HCT116 (cell line): ENCODE results near the gene MARCHF2. TPM values are rescaled to one million over a fixed set of nuclear protein-coding genes. Genes with fewer than 3 reads are reported as not detected.

Source experiments
- ATAC-seq: fragments of 200-7000 bp; cut with Tn5 transposase; 2 replicates; pipeline ENCODE4 v1.9.1; 2020; ENCODE audit warnings: mild to moderate bottlenecking, moderate library complexity
- BruUV-seq: library from RNA; stranded (reverse); fragments of 400-500 nt; replicated peaks from 2 replicates; lab custom pipeline; 2021; lab: Mats Ljungman, UMichigan
- CTCF ChIA-PET: fragments of 300-600 bp; sonication (Branson Sonifier 250); formaldehyde crosslinking; loops from one replicate; lab custom pipeline; 2021; ENCODE audit warnings: antibody characterized with exemption; lab: Charles Lee
- POLR2A ChIA-PET: fragments of 300-600, 350-600 bp; sonication (Branson Sonifier 250); formaldehyde crosslinking; loops from one replicate; lab custom pipeline; 2021; ENCODE audit warnings: antibody characterized with exemption; lab: Charles Lee
- RAD21 ChIA-PET, 2 experiments: fragments of 300-600 bp; sonication (Branson Sonifier 250); formaldehyde crosslinking; loops; one replicate each; lab custom pipeline; 2023; ENCODE audit warnings: low total read pairs in 2 of 2; ENCODE audit not compliant: uncharacterized antibody in 2 of 2, unreplicated experiment in 2 of 2, low non-redundant PET in 1 of 2; lab: Charles Lee
- DNase-seq: peaks from one replicate; pipeline ENCODE4 v3.0.0-alpha.2; 2010; ENCODE audit warnings: low read depth, low spot score
- H2AFZ ChIP-seq: fragments of 200-600 bp; shearing (Covaris generic), sonication (generic); 2 replicates; pipeline ENCODE4 v1.6.1; 2017; ENCODE audit warnings: low read depth, mixed run types, mixed read lengths, antibody characterized with exemption, low read length; ENCODE audit not compliant: poor library complexity, severe bottlenecking
- H3K27ac ChIP-seq: 2 replicates; pipeline ENCODE4 v1.5.1; 2012; ENCODE audit warnings: low read depth, low read length
- H3K27me3 ChIP-seq: fragments of 200-600 bp; sonication (generic); 2 replicates; pipeline ENCODE4 v1.6.1; 2016; ENCODE audit warnings: mixed run types, low read length, mixed read lengths; ENCODE audit not compliant: insufficient read depth
- H3K36me3 ChIP-seq, 2 experiments: fragments of 200-500 bp in 1 of 2; fragments of 200-600 bp in 1 of 2; sonication (Bioruptor generic) in 1 of 2; sonication (generic) in 1 of 2; 2 replicates each; pipeline versions ENCODE4 v1.5.1 to v1.6.1; 2014 to 2016; ENCODE audit warnings: low read length in 2 of 2, inconsistent platforms in 1 of 2, mixed read lengths in 1 of 2, mixed run types in 1 of 2; ENCODE audit not compliant: insufficient read depth in 2 of 2, control insufficient read depth in 1 of 2
- H3K4me1 ChIP-seq, 2 experiments: fragments of 200-600 bp in 1 of 2; sonication (generic) in 1 of 2; 2 replicates each; pipeline versions ENCODE4 v1.5.1 to v1.6.1; 2012 to 2017; ENCODE audit warnings: low read length in 2 of 2, inconsistent platforms in 1 of 2, mild to moderate bottlenecking in 1 of 2, mixed read lengths in 1 of 2, mixed run types in 1 of 2, moderate library complexity in 1 of 2; ENCODE audit not compliant: insufficient read depth in 2 of 2, control insufficient read depth in 1 of 2
- H3K4me2 ChIP-seq: fragments of 200-600 bp; sonication (generic); 2 replicates; pipeline ENCODE4 v1.6.1; 2017; ENCODE audit warnings: mixed run types, low read length, mixed read lengths
- H3K4me3 ChIP-seq, 2 experiments: fragments of 200-600 bp in 1 of 2; sonication (generic) in 1 of 2; replicated peaks in 1 of 2; 2 replicates each; pipeline ENCODE4 v1.5.1; 2011 to 2016; ENCODE audit warnings: low read length in 2 of 2, control low read depth in 1 of 2, low read depth in 1 of 2, mild to moderate bottlenecking in 1 of 2, mixed read lengths in 1 of 2, mixed run types in 1 of 2
- H3K79me2 ChIP-seq: fragments of 200-600 bp; sonication (generic); 2 replicates; pipeline ENCODE4 v1.6.1; 2017; ENCODE audit warnings: mild to moderate bottlenecking, mixed run types, low read length, moderate library complexity, mixed read lengths; ENCODE audit not compliant: insufficient read depth
- H3K9ac ChIP-seq: fragments of 200-600 bp; sonication (generic); 2 replicates; pipeline ENCODE4 v1.6.1; 2016; ENCODE audit warnings: low read length, mixed read lengths
- H3K9me2 ChIP-seq: fragments of 200-600 bp; sonication (generic), shearing (Covaris generic); 2 replicates; pipeline ENCODE4 v1.6.1; 2017; ENCODE audit warnings: mixed run types, mild to moderate bottlenecking, moderate library complexity; ENCODE audit not compliant: insufficient read depth
- H3K9me3 ChIP-seq, 2 experiments: fragments of 200-500 bp in 1 of 2; fragments of 200-600 bp in 1 of 2; sonication (Bioruptor generic) in 1 of 2; sonication (generic) in 1 of 2; 2 replicates each; pipeline ENCODE4 v1.6.1; 2014 to 2017; ENCODE audit warnings: low read length in 2 of 2, mixed read lengths in 2 of 2, inconsistent platforms in 1 of 2, low read depth in 1 of 2, mild to moderate bottlenecking in 1 of 2, mixed run types in 1 of 2, moderate library complexity in 1 of 2; ENCODE audit not compliant: control insufficient read depth in 1 of 2, insufficient read depth in 1 of 2
- H4K20me1 ChIP-seq: fragments of 200-600 bp; sonication (generic), shearing (Covaris generic); 2 replicates; pipeline ENCODE4 v1.6.1; 2017; ENCODE audit warnings: mixed run types, mild to moderate bottlenecking, moderate library complexity; ENCODE audit not compliant: insufficient read depth
- CBX3 ChIP-seq: IDR thresholded peaks from 2 replicates; pipeline ENCODE4 v1.6.1; 2012; ENCODE audit warnings: low read depth
- CEBPB ChIP-seq: IDR thresholded peaks from 2 replicates; pipeline ENCODE4 v1.6.1; 2012; ENCODE audit warnings: low read depth
- EGR1 ChIP-seq: IDR thresholded peaks from 2 replicates; pipeline ENCODE4 v1.6.1; 2012; ENCODE audit warnings: low read depth
- EZH2 ChIP-seq: fragments of 200-600 bp; sonication (generic); IDR thresholded peaks from 2 replicates; pipeline ENCODE4 v1.6.1; 2017; ENCODE audit warnings: antibody characterized with exemption, mixed run types
- FOSL1 ChIP-seq: IDR thresholded peaks from 2 replicates; pipeline ENCODE4 v1.6.1; 2012; ENCODE audit warnings: low read depth
- JUND ChIP-seq: IDR thresholded peaks from 2 replicates; pipeline ENCODE4 v1.6.1; 2012
- POLR2A ChIP-seq: IDR thresholded peaks from 2 replicates; pipeline ENCODE4 v1.7.0; 2011; ENCODE audit warnings: borderline replicate concordance; ENCODE audit not compliant: insufficient read depth, insufficient read length; ENCODE audit errors: extremely low read depth
- POLR2AphosphoS5 ChIP-seq: IDR thresholded peaks from 2 replicates; pipeline ENCODE4 v1.6.1; 2011; ENCODE audit warnings: mild to moderate bottlenecking, low read depth, low read length, moderate library complexity
- RAD21 ChIP-seq: IDR thresholded peaks from 2 replicates; pipeline ENCODE4 v1.6.1; 2012; ENCODE audit warnings: low read depth, mild to moderate bottlenecking
- SIN3A ChIP-seq: IDR thresholded peaks from 2 replicates; pipeline ENCODE4 v1.6.1; 2012; ENCODE audit warnings: low read depth
- SP1 ChIP-seq: IDR thresholded peaks from 2 replicates; pipeline ENCODE4 v1.6.1; 2012; ENCODE audit warnings: low read depth
- SRF ChIP-seq: IDR thresholded peaks from 2 replicates; pipeline ENCODE4 v1.6.1; 2012; ENCODE audit warnings: low read depth
- YY1 ChIP-seq: IDR thresholded peaks from 2 replicates; pipeline ENCODE4 v1.6.1; 2011; ENCODE audit warnings: low read length, low read depth, moderate library complexity, mild to moderate bottlenecking; ENCODE audit not compliant: insufficient replicate concordance; ENCODE audit errors: extremely low read depth
- ZFX ChIP-seq: fragments of 450-650 bp; IDR thresholded peaks from 2 replicates; pipeline ENCODE4 v1.6.1; 2017
- intact Hi-C: fragments of 100-400 bp; cut with micrococcal nuclease; formaldehyde crosslinking; loops from 2 replicates; pipeline ENCODE4 v1.10.0; 2022
- total RNA-seq: library from RNA; stranded (reverse); gene quantifications from one replicate; pipeline ENCODE4 v1.2.1, GENCODE V29; 2021; ENCODE audit not compliant: unreplicated experiment
- TF ChIP-seq, protein P1 (sequence below): IDR thresholded peaks from 2 replicates; pipeline ENCODE4 v1.6.1; 2012; ENCODE audit warnings: low read depth
- TF ChIP-seq, protein P2 (sequence below): IDR thresholded peaks from 2 replicates; pipeline ENCODE4 v1.6.1; 2012
- TF ChIP-seq, protein P3 (sequence below): IDR thresholded peaks from 2 replicates; pipeline ENCODE4 v1.6.1; 2012
- TF ChIP-seq, protein P4 (sequence below), 3 experiments: fragments of 200-600 bp in 1 of 3; sonication (generic) in 1 of 3; IDR thresholded peaks in 2 of 3; conservative IDR thresholded peaks in 1 of 3; 2 replicates each; pipeline ENCODE4 v1.5.1; 2012 to 2017; ENCODE audit warnings: low read depth in 2 of 3, low read length in 2 of 3, antibody characterized with exemption in 1 of 3, borderline replicate concordance in 1 of 3, control low read depth in 1 of 3, mild to moderate bottlenecking in 1 of 3, mixed read lengths in 1 of 3, mixed run types in 1 of 3, moderate library complexity in 1 of 3; ENCODE audit not compliant: insufficient read depth in 1 of 3

The MARCHF2 gene
- total RNA-seq, 1 experiment from 2014 or later: 22.5 TPM

DNA sequence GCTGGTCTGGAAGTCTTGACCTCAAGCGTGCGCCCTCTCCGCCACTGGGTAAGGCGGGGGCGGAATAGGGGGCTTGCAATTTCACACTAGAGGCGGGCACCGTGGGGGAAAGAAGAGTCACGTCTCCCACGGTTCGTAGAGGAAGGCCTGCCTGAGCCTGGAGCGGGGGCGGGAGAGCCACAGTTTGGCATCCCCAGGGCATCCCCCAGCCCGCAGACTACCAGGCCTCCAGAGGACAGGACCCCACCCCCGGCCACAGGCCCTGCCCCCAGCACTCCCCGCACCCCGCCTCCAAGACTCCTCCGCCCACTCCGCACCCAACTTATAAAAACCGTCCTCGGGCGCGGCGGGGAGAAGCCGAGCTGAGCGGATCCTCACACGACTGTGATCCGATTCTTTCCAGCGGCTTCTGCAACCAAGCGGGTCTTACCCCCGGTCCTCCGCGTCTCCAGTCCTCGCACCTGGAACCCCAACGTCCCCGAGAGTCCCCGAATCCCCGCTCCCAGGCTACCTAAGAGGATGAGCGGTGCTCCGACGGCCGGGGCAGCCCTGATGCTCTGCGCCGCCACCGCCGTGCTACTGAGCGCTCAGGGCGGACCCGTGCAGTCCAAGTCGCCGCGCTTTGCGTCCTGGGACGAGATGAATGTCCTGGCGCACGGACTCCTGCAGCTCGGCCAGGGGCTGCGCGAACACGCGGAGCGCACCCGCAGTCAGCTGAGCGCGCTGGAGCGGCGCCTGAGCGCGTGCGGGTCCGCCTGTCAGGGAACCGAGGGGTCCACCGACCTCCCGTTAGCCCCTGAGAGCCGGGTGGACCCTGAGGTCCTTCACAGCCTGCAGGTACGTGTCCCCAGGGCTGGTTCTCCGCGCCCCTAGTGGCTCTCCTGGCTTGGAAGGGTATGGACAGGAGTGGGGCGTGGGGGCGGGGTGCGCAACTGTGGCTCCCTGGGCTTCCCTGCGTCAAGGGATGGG is 49.0 kb upstream of the MARCHF2 start, which contains the start of gene ANGPTL4 (continued):
- TF ChIP-seq, protein P1, sequence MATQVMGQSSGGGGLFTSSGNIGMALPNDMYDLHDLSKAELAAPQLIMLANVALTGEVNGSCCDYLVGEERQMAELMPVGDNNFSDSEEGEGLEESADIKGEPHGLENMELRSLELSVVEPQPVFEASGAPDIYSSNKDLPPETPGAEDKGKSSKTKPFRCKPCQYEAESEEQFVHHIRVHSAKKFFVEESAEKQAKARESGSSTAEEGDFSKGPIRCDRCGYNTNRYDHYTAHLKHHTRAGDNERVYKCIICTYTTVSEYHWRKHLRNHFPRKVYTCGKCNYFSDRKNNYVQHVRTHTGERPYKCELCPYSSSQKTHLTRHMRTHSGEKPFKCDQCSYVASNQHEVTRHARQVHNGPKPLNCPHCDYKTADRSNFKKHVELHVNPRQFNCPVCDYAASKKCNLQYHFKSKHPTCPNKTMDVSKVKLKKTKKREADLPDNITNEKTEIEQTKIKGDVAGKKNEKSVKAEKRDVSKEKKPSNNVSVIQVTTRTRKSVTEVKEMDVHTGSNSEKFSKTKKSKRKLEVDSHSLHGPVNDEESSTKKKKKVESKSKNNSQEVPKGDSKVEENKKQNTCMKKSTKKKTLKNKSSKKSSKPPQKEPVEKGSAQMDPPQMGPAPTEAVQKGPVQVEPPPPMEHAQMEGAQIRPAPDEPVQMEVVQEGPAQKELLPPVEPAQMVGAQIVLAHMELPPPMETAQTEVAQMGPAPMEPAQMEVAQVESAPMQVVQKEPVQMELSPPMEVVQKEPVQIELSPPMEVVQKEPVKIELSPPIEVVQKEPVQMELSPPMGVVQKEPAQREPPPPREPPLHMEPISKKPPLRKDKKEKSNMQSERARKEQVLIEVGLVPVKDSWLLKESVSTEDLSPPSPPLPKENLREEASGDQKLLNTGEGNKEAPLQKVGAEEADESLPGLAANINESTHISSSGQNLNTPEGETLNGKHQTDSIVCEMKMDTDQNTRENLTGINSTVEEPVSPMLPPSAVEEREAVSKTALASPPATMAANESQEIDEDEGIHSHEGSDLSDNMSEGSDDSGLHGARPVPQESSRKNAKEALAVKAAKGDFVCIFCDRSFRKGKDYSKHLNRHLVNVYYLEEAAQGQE: no peak
- TF ChIP-seq ZFX: no peak
- no peak for TF ChIP-seq JUND
- TF ChIP-seq EGR1: peak; percentile 91
- peak; percentile 19; the same call in 1 of the 2 replicates for TF ChIP-seq SP1
- no peak for TF ChIP-seq CBX3
- TF ChIP-seq POLR2AphosphoS5: peak; percentile 99
- TF ChIP-seq SRF: no peak
- TF ChIP-seq FOSL1: no peak
- TF ChIP-seq EZH2: no peak

DNA sequence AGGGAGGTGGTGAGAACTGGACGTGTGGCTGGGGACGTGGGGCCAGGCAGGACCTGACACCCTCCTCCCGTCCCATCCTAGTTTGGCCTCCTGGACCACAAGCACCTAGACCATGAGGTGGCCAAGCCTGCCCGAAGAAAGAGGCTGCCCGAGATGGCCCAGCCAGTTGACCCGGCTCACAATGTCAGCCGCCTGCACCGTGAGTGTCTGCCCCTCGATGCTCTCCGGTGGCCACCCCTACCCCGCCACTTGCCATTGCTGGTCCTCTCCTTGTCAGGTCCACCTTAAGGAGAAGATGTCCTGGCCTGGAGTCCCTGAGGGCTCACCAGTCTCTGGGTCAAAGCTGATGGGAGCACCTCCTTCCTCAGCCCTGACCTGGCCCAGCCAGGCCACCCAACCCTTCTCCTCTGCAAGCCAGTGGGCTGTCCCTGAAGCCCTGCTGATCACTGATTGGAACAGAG is 47.0 kb upstream of the MARCHF2 start:
- no TSS peak for BruUV-seq
- H3K9me2 ChIP-seq: no peaks in the 10 kb centered on the region
- no peak overlapping the region; a peak in 1 of 4 replicates for H3K4me3 ChIP-seq
- H3K36me3 ChIP-seq: no peaks in the 10 kb centered on the region; a peak in 1 of 4 replicates
- H3K27ac ChIP-seq: no peak overlapping the region
- H3K9ac ChIP-seq: no peak overlapping the region
- intact Hi-C loops: no loop called here
- peaks cover 39 to 65% of the 10 kb centered on the region in 2 experiments for H3K4me1 ChIP-seq
- peak overlapping the region; percentile 100; the same call in 1 of the 2 replicates for H3K4me2 ChIP-seq
- CTCF ChIA-PET: no interaction called here
- no peak overlapping the region for H2AFZ ChIP-seq
- no peaks in the 10 kb centered on the region for H3K9me3 ChIP-seq
- ATAC-seq (no peak), DNase-seq (no peak)
- POLR2A ChIA-PET: interaction anchor here (0.7 to 2.1 kb wide), 2 partner anchors 11 to 24 kb away, joined by 3 to 8 read pairs; no protein-coding TSS in a partner anchor
- no peaks in the 10 kb centered on the region for H3K27me3 ChIP-seq
- H4K20me1 ChIP-seq: no peaks in the 10 kb centered on the region
- H3K79me2 ChIP-seq: no peaks in the 10 kb centered on the region
- TF ChIP-seq SRF (no peak), EGR1 (no peak), RAD21 (no peak), CBX3 (no peak), EZH2 (no peak), POLR2A (no peak), SP1 (no peak), YY1 (no peak), CEBPB (no peak), JUND (no peak), SIN3A (no peak)
- TF ChIP-seq, protein P2, sequence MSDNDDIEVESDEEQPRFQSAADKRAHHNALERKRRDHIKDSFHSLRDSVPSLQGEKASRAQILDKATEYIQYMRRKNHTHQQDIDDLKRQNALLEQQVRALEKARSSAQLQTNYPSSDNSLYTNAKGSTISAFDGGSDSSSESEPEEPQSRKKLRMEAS: no peak
- TF ChIP-seq, protein P3, sequence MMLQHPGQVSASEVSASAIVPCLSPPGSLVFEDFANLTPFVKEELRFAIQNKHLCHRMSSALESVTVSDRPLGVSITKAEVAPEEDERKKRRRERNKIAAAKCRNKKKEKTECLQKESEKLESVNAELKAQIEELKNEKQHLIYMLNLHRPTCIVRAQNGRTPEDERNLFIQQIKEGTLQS: no peak
- TF ChIP-seq, protein P4, sequence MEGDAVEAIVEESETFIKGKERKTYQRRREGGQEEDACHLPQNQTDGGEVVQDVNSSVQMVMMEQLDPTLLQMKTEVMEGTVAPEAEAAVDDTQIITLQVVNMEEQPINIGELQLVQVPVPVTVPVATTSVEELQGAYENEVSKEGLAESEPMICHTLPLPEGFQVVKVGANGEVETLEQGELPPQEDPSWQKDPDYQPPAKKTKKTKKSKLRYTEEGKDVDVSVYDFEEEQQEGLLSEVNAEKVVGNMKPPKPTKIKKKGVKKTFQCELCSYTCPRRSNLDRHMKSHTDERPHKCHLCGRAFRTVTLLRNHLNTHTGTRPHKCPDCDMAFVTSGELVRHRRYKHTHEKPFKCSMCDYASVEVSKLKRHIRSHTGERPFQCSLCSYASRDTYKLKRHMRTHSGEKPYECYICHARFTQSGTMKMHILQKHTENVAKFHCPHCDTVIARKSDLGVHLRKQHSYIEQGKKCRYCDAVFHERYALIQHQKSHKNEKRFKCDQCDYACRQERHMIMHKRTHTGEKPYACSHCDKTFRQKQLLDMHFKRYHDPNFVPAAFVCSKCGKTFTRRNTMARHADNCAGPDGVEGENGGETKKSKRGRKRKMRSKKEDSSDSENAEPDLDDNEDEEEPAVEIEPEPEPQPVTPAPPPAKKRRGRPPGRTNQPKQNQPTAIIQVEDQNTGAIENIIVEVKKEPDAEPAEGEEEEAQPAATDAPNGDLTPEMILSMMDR (IDR thresholded peaks at IDR 0.05 in 2 of 3, conservative IDR thresholded peaks at IDR 0.05 in 1 of 3; ENCODE audit: borderline replicate concordance in 1 of 3, insufficient read depth in 1 of 3, low read depth in 2 of 3, low read length in 2 of 3): no peak
- RAD21 ChIA-PET: no interaction called here
